ENCODE data around the gene ZMYM2.
"Not testable (repeated sequence)": the region's sequence is repeated elsewhere in the genome, so short reads cannot be mapped to it uniquely, and the experiment has no call there.

ZMYM2 gene

GRCh38 chr13:19958155-19959111, at the start of gene ZMYM2:
Gene ZMYM2, plus strand, starts transcription at chr13:19958727. Its CDS starts 34,346 bp downstream, at chr13:19993073.
- peak; percentile 95 to 97 for DNase-seq

GRCh38 chr13:19910336-19911072, 48.0 kb upstream of the ZMYM2 start:
- DNase-seq, result no peak

- DNase-seq, result peak in 1 of 2 donors; percentile 57
Observed at GRCh38 chr13:19927117-19927748, 31.3 kb upstream of the ZMYM2 start.

GRCh38 chr13:19940106-19940505, 18.4 kb upstream of the ZMYM2 start:
- no peak for DNase-seq

- DNase-seq, result no peak
Observed at GRCh38 chr13:19950374-19950773, 8.2 kb upstream of the ZMYM2 start.

- DNase-seq, result no peak
Observed at GRCh38 chr13:19952850-19953249, 5.7 kb upstream of the ZMYM2 start.

- DNase-seq, result no peak
Observed at GRCh38 chr13:19955873-19956559, 2.5 kb upstream of the ZMYM2 start.

- DNase-seq, result peak; percentile 83 to 88
Observed at GRCh38 chr13:19957320-19958154, 990 bp upstream of the ZMYM2 start.

GRCh38 chr13:19959141-19959830, 759 bp downstream of the ZMYM2 start:
- peak; percentile 67 to 76 for DNase-seq

GRCh38 chr13:19959831-19960652, 1.5 kb downstream of the ZMYM2 start:
- peak; percentile 89 to 91 for DNase-seq

- peak in 1 of 2 donors; percentile 29 for DNase-seq
Observed at GRCh38 chr13:19960653-19960976, 2.1 kb downstream of the ZMYM2 start.

- no peak for DNase-seq
Observed at GRCh38 chr13:19961489-19961888, 3.0 kb downstream of the ZMYM2 start.

GRCh38 chr13:19961924-19962323, 3.4 kb downstream of the ZMYM2 start:
- no peak for DNase-seq

GRCh38 chr13:19962894-19963293, 4.4 kb downstream of the ZMYM2 start:
- DNase-seq, result no peak

GRCh38 chr13:19967621-19968020, 9.1 kb downstream of the ZMYM2 start:
- DNase-seq, result no peak

- not testable (repeated sequence) for DNase-seq
Observed at GRCh38 chr13:19974498-19975009, 16.0 kb downstream of the ZMYM2 start.

- DNase-seq, result no peak
Observed at GRCh38 chr13:19978831-19979437, 20.4 kb downstream of the ZMYM2 start.

- DNase-seq, result no peak
Observed at GRCh38 chr13:19981685-19982238, 23.2 kb downstream of the ZMYM2 start.

GRCh38 chr13:19982447-19983043, 24.0 kb downstream of the ZMYM2 start:
- no peak for DNase-seq
